ENCODE measurements around the gene SLC2A11.

GRCh38 chr22:23896523-23897186 lies 39.0 kb downstream of the SLC2A11 start:
- TF ChIP-seq EP300 (IDR thresholded peaks at IDR 0.05; ENCODE audit: borderline replicate concordance) (no peak), TAF1 (IDR thresholded peaks at IDR 0.05; ENCODE audit: low read depth) (no peak), MAX (IDR thresholded peaks at IDR 0.05) (no peak), TEAD4 (IDR thresholded peaks at IDR 0.05) (no peak), USF1 (IDR thresholded peaks at IDR 0.05) (no peak), CREB1 (IDR thresholded peaks at IDR 0.05; ENCODE audit: low read depth) (no peak)

All from Ishikawa (cell line).